Common myeloid progenitor, CD34-positive (primary cell): ENCODE results near the gene GABARAPL1.
A peak's percentile ranks its signal among the peaks of the same experiment; 100 is the strongest.

Source experiments
- CTCF ChIA-PET: fragments of 350-600 bp; sonication (Branson Sonifier 250); formaldehyde crosslinking; loops from one replicate; lab custom pipeline; 2021; ENCODE audit warnings: antibody characterized with exemption; lab: Charles Lee
- POLR2A ChIA-PET: fragments of 350-600 bp; sonication (Branson Sonifier 250); formaldehyde crosslinking; loops from one replicate; lab custom pipeline; 2021; ENCODE audit warnings: antibody characterized with exemption; lab: Charles Lee
- DNase-seq, 3 donors: peaks; one replicate each; pipeline versions ENCODE4 v3.0.0 to v3.0.0-alpha.2; 2013
- H3K27ac ChIP-seq, 2 experiments: 1 replicate in 1 of 2; 2 replicates in 1 of 2; pipeline ENCODE4 v1.7.0; 2013; ENCODE audit warnings: inconsistent platforms in 2 of 2, low read length in 2 of 2, mild to moderate bottlenecking in 2 of 2, low read depth in 1 of 2, moderate library complexity in 1 of 2; ENCODE audit not compliant: severe bottlenecking in 2 of 2, insufficient read depth in 1 of 2, poor library complexity in 1 of 2
- H3K27me3 ChIP-seq, 5 experiments: replicated peaks in 2 of 5; 1 replicate in 3 of 5; 2 replicates in 2 of 5; pipeline versions ENCODE4 v1.6.1 to v1.7.0; 2013; ENCODE audit warnings: low read length in 4 of 5, mild to moderate bottlenecking in 2 of 5, moderate library complexity in 2 of 5, inconsistent platforms in 1 of 5; ENCODE audit not compliant: insufficient read depth in 5 of 5, control insufficient read depth in 4 of 5
- H3K36me3 ChIP-seq, 4 experiments: 1 replicate in 2 of 4; 2 replicates in 2 of 4; pipeline versions ENCODE4 v1.6.1 to v1.7.0; 2013; ENCODE audit warnings: low read length in 3 of 4, control low read depth in 1 of 4, mild to moderate bottlenecking in 1 of 4; ENCODE audit not compliant: control insufficient read depth in 4 of 4, insufficient read depth in 4 of 4
- H3K4me1 ChIP-seq, 4 experiments: 1 replicate in 3 of 4; 2 replicates in 1 of 4; pipeline versions ENCODE4 v1.6.1 to v1.7.1; 2013; ENCODE audit warnings: low read length in 3 of 4, mild to moderate bottlenecking in 3 of 4, control low read depth in 1 of 4, inconsistent platforms in 1 of 4, moderate library complexity in 1 of 4; ENCODE audit not compliant: control insufficient read depth in 4 of 4, insufficient read depth in 4 of 4; ENCODE audit errors: control extremely low read depth in 1 of 4
- H3K4me3 ChIP-seq, 7 experiments: 1 replicate in 4 of 7; 2 replicates in 3 of 7; pipeline versions ENCODE4 v1.5.1 to v1.7.0; 2013; ENCODE audit warnings: mild to moderate bottlenecking in 7 of 7, low read length in 6 of 7, moderate library complexity in 6 of 7, inconsistent platforms in 2 of 7, low read depth in 2 of 7, control low read depth in 1 of 7; ENCODE audit not compliant: insufficient read depth in 4 of 7, control insufficient read depth in 1 of 7; ENCODE audit errors: extremely low read depth in 1 of 7
- H3K9me3 ChIP-seq, 5 experiments: 1 replicate in 4 of 5; 2 replicates in 1 of 5; pipeline versions ENCODE4 v1.6.1 to v1.7.1; 2013; ENCODE audit warnings: low read length in 4 of 5, mild to moderate bottlenecking in 2 of 5, inconsistent platforms in 1 of 5, low read depth in 1 of 5, moderate library complexity in 1 of 5; ENCODE audit not compliant: control insufficient read depth in 4 of 5, insufficient read depth in 2 of 5; ENCODE audit errors: control extremely low read depth in 1 of 5
- WGBS: methylation state at CpG from one replicate; pipeline ENCODE4 v1.1.5; 2013; ENCODE audit not compliant: insufficient coverage; 5-methylcytosine and 5-hydroxymethylcytosine counted together

Gene GABARAPL1

GRCh38 chr12:10211101-10211939, 1.4 kb upstream of the GABARAPL1 start:
- Histone ChIP-seq H3K9me3 (no peaks in the 10 kb centered on the region), H3K36me3 (no peaks in the 10 kb centered on the region), H3K4me1 (peaks cover 5 to 35% (median 18%) of the 10 kb centered on the region in 4 experiments), H3K27me3 (no peaks in the 10 kb centered on the region), H3K27ac (no peak overlapping the region), H3K4me3 (peak overlapping the region in 1 of 7 experiments; percentile 91)
- ChIA-PET POLR2A (no interaction called here), CTCF (interaction anchor here (1.6 kb wide), 1 partner anchor 14 kb away, joined by 4 read pairs; no protein-coding TSS in a partner anchor)
- WGBS, result 96% methylated on average over 18 of the region's 25 CpGs
- DNase-seq, result no peak

GRCh38 chr12:10211940-10212738, 538 bp upstream of the GABARAPL1 start:
- peak overlapping the region; percentile 78 to 91 (median 83) for H3K4me3 ChIP-seq
- ChIA-PET CTCF (no interaction called here), POLR2A (interaction anchor here (0.6 to 2.8 kb wide), 3 partner anchors 11 to 91 kb away, joined by 4 to 9 read pairs (median 4); no protein-coding TSS in a partner anchor)

GRCh38 chr12:10213168-10214135, 775 bp downstream of the GABARAPL1 start:
- ChIA-PET CTCF (interaction anchor here (0.7 to 1.5 kb wide), 2 partner anchors 11 to 12 kb away, joined by 3 to 8 read pairs; no protein-coding TSS in a partner anchor), POLR2A (interaction anchor here (0.6 to 2.8 kb wide), 3 partner anchors 10 to 62 kb away, joined by 3 to 9 read pairs (median 4); no protein-coding TSS in a partner anchor)
- H3K36me3 ChIP-seq, result no peaks in the 10 kb centered on the region
- peak overlapping the region; percentile 78 to 91 (median 83) for H3K4me3 ChIP-seq
- peak overlapping the region; percentile 68 to 90 for H3K27ac ChIP-seq
- 1% methylated on average over 42 of the region's 47 CpGs for WGBS
- H3K9me3 ChIP-seq, result no peaks in the 10 kb centered on the region
- DNase-seq, result peak; percentile 92 to 98 (median 98)
- H3K4me1 ChIP-seq, result peaks cover 5 to 35% (median 18%) of the 10 kb centered on the region in 4 experiments
- H3K27me3 ChIP-seq, result no peaks in the 10 kb centered on the region

More at GRCh38 chr12:10211940-10212738, 538 bp upstream of the GABARAPL1 start:
- peaks cover 5 to 35% (median 18%) of the 10 kb centered on the region in 4 experiments for H3K4me1 ChIP-seq
- no peaks in the 10 kb centered on the region for H3K27me3 ChIP-seq
- H3K27ac ChIP-seq, result peak overlapping the region in 1 of 2 experiments; percentile 90
- WGBS, result 48% methylated on average over 34 of the region's 40 CpGs
- H3K9me3 ChIP-seq, result no peaks in the 10 kb centered on the region
- H3K36me3 ChIP-seq, result no peaks in the 10 kb centered on the region
- peak; percentile 90 to 93 (median 91) for DNase-seq

GRCh38 chr12:10214136-10214894, 1.6 kb downstream of the GABARAPL1 start:
- H3K4me3 ChIP-seq, result peak overlapping the region; percentile 78 to 91 (median 83)
- H3K27ac ChIP-seq, result no peak overlapping the region
- DNase-seq, result peak in 2 of 3 donors; percentile 44 to 60
- no peaks in the 10 kb centered on the region for H3K36me3 ChIP-seq
- no peaks in the 10 kb centered on the region for H3K9me3 ChIP-seq
- 44% methylated on average over 6 of the region's 10 CpGs for WGBS
- H3K27me3 ChIP-seq, result no peaks in the 10 kb centered on the region
- ChIA-PET CTCF (interaction anchor here (1.5 kb wide), 1 partner anchor 10 kb away, joined by 8 read pairs; no protein-coding TSS in a partner anchor), POLR2A (interaction anchor here (2.8 kb wide), 1 partner anchor 9 kb away, joined by 9 read pairs; no protein-coding TSS in a partner anchor)
- peaks cover 5 to 35% (median 18%) of the 10 kb centered on the region in 4 experiments for H3K4me1 ChIP-seq

- H3K27me3 ChIP-seq, result no peaks in the 10 kb centered on the region
- WGBS, result 100% methylated on average over 1 of the region's 3 CpGs
- no peaks in the 10 kb centered on the region for H3K9me3 ChIP-seq
- H3K36me3 ChIP-seq, result peaks cover 1 to 4% (median 2%) of the 10 kb centered on the region in 4 experiments
- H3K27ac ChIP-seq, result no peak overlapping the region
- CTCF ChIA-PET, result interaction anchor here (1.5 kb wide), 1 partner anchor 9 kb away, joined by 8 read pairs; no protein-coding TSS in a partner anchor
- DNase-seq, result no peak
- H3K4me3 ChIP-seq, result no peak overlapping the region
- POLR2A ChIA-PET, result interaction anchor here (2.8 kb wide), 1 partner anchor 8 kb away, joined by 9 read pairs; no protein-coding TSS in a partner anchor
- H3K4me1 ChIP-seq, result peaks cover 5 to 35% (median 18%) of the 10 kb centered on the region in 4 experiments
Measured at GRCh38 chr12:10214895-10215267, 2.2 kb downstream of the GABARAPL1 start.
